GM19452 (cell line): ENCODE results near the gene ENOPH1.
"Not testable (repeated sequence)": the region's sequence is repeated elsewhere in the genome, so short reads cannot be mapped to it uniquely, and the experiment has no call there.

Experiments used
- ATAC-seq: cut with Tn5 transposase; IDR thresholded peaks from one replicate; pipeline ENCODE4 v1.9.1; 2021; ENCODE audit not compliant: unreplicated experiment

Gene ENOPH1

DNA sequence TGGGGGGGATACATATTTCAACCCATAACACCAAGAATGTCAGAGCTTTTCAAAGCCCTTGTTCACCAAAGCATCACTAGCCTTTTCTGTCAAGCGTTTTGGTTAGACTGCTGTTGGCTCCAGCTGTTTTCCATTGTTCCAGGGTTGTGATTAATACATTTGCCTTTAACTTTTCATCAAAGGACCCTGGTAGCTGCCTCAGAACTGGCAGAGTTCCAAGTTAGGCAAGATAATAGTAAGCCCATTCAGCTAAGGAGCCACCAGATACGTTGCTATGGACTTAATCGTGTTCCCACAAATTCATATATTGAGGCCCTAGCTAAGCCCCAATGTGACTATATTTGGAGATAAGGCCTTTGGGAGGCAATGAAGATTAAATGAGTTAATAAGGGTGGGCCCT is 37.1 kb downstream of the ENOPH1 start:
- ATAC-seq, result no peak

DNA sequence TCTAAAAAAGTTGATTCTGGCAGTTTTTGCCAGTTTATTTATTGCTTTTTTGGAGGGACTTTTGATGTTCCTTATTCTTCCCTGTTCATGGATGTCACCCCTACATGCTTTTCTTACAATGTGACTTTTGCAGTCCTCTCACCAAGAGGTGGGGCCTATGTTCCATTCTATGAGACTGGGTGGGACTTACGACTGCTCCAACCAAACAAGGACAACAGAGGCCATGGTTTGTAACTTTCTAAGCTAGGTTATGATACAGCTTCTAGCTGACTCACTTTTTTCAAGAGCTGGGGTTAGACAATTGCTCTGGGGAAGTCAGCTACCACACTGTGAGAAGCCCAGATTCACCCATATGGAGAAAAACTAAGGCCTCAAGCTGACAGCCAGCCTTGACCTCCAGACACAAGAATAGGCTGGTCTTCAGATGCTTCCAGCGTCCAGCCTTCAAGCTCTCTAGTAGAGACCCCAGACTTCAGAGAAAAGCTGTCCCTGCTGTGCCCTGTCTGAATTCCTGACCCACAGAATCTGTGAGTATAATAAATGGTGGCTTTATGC is 39.5 kb downstream of the ENOPH1 start:
- no peak for ATAC-seq

DNA sequence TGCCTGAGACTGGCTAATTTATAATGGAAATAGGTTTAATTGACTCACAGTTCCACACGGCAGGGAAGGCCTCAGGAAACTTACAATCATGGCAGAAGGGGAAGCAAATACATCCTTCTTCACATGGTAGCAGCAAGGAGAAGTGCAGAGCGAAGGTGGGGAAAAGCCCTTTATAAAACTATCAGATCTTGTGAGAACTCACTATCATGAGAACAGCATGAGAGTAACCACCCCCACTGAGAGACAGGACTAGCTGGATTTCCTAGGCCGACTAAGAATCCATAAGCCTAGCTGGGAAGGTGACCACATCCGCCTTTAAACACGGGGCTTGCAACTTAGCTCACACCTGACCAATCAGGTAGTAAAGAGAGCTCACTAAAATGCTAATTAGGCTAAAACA is 42.7 kb downstream of the ENOPH1 start:
- not testable (repeated sequence) for ATAC-seq

DNA sequence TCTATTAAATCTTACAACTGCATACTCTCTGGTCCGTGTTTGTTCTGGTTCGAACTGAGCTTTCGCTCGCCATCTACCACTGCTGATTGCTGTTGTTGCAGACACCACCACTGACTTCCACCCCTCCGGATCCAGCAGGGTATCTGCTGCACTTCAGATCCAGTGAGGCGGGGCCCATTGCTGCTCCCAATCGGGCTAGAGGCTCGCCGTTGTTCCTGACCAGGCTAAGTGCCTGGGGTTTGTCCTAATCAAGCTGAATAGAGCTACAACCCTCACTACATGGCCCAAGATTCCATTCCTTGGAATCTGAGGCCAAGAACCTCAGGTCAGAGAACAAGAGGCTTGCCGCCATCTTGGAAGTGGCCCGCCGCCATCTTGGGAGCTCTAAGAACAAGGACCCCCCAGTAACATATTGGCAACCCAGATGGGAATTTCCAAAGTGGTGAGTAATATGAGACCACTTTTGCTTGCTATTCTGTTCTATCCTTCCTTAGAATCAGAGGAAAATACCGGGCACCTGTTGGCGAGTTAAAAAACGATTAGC is 43.3 kb downstream of the ENOPH1 start:
- ATAC-seq, result no peak

DNA sequence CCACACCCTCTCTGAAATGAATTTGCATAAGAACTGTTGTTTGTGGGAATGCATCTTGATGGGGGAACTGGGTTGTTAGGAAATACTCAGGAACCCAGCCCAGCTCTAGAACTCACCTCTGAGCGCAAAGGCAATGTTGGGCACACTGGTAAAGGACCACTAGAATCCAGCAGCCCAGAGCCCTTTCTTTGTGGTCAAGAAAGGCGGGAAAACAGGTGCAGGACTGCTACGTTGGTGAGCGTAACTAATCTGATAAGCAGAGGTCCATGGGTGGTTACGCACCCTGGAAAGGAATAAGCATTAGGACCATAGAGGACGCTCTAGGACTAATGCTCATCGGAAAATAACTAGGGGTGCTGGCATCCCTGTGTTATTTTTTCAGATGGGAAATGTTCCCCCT is 45.5 kb downstream of the ENOPH1 start:
- ATAC-seq, result not testable (repeated sequence)

DNA sequence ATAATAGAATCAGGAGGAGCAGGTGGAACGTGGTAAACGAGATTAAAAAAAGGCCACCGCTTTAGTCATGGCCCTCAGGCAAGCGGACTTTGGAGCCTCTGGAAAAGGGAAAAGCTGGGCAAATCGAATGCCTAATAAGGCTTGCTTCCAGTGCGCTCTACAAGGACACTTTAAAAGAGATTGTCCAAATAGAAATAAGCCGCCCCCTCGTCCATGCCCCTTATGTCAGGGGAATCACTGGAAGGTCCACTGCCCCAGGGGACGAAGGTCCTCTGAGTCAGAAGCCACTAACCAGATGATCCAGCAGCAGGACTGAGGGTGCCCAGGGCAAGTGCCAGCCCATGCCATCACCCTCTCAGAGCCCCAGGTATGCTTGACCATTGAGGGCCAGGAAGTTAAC is 47.1 kb downstream of the ENOPH1 start:
- ATAC-seq, result not testable (repeated sequence)

DNA sequence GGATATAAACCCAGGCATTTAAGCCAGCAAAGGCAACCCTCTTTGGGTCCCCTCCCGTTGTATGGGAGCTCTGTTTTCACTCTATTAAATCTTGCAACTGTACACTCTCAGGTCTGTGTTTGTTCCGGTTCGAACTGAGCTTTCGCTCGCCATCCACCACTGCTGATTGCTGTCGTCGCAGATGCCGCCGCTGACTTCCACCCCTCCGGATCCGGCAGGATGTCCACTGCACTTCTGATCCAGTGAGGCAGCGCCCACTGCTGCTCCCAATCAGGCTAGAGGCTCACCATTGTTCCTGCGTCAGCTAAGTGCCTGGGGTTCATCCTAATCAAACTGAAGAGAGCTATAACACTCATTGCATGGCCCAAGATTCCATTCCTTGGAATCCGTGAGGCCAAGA is 49.2 kb downstream of the ENOPH1 start:
- ATAC-seq, result no peak

DNA sequence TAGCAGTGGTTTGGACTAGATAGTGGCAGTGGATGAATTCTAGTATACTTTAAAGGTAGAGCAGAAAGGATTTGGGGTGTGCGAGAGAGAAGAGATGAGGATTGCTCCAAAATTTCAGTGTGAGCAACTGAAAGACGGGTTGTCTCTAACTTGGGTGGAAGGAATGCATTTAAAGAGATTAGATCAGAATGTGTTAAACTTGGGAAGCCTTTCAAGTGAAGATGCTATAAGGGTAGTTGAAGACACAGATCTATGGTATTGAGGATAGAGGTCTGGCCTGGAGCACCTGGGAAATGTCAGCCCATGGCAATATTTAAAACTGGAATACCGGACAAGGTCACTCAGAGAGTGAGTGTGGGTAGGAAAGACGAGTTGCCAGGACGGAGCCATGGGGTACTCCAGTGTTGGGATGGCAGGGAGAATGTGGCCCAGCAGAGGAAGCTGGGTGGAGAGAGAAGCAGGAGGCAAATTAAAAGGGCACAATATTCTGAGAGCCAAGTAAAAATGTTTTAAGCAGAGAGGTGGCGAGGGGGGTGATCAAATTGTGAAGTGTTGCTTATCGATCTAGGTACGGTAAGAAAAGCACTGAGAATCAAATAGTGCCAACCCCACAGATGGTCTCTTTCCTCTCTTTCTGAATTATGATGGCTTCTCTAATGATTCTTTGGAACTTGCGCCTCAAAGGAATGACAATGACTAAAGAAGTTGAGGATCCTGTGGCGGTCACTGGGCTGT is 50.5 kb downstream of the ENOPH1 start:
- no peak for ATAC-seq

DNA sequence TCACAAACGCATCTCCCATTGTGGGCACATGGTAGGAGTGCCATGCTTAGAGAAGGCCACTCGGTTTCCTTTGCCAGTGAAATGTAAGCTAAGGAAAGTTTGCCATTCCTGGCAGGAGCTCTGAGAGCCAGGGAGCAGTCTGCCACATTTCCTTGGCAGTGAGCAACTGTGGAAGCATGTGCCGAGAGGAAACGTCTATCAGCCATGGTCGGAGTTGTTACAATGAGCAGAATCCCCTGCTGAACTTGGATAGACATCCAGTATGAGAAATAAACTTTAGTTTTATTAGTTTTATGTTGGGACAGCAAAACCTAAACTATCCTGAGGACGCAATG is 51.1 kb downstream of the ENOPH1 start:
- no peak for ATAC-seq

DNA sequence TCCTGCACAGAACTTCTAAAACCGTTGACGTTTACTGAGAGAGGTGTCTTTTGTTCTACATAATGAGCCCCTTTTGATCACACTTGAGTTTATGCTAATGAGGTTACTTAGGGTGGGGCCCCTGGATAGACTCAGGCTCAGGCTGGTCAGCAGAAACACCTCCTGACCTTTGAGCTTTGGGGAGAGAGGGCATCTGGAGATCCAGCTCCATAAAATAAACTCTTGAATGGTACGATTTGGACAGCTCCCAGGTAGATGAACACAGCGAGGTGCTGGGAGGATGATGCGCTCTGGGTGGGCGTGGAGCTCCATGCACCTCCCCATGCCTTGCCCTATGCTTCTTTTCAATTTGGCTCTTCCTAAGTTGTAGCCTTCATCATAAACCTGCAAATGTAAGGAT is 52.0 kb downstream of the ENOPH1 start:
- no peak for ATAC-seq

DNA sequence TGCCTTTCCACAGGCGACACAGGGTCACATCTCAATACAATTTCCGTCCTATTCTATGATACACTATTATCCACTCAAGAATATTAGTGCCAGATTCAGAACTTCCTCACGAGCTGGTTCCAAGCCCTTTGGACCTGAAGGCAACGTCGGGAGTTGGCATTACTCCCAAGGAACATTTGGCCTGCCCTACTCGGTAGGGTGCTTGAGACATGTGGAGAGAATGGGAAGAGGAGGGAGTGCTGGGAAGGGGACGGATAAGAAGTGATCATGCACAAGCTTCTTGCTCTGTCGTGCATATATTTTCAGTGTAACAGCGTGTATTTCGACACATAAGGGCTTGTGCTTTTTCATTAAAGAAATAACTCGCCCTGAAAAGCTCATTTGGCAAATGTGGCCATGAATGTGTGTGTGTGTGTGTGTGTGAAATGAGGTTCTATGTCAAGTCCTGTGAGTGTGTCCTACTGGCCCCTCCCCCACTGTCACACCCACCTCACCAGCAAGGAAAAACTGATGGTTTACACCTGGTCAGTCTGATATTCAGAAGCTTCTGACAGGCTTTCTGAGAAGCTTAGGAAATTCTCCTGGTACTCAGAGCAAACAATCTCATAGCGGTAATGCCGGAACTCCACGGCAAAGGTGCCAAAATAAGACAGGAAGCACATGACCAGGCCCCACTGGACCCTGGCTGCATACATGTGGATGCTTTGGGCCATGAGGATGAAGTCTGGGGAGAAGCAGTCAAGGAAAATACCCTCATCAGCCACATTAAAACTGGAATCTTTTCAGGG is 54.8 kb downstream of the ENOPH1 start:
- ATAC-seq, result no peak

DNA sequence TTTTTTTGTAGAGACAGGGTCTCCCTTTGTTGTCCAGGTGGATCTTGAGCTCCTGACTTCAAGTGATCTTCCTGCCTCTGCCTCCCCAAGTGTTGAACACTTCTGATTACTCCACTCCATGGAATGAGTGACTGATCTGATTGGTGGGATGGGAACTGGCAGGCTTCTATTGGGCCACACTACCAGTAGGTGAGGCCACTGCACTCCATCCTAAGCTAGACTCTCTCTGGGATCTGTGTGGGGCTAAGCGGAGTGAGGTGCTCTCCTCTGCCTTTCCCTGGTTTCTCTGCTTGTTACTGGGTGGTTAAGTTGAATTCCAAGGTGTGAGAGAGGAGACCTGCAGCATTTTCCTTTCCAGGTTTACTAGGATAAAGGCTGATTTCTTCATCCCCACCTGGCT is 58.7 kb downstream of the ENOPH1 start:
- ATAC-seq, result no peak

DNA sequence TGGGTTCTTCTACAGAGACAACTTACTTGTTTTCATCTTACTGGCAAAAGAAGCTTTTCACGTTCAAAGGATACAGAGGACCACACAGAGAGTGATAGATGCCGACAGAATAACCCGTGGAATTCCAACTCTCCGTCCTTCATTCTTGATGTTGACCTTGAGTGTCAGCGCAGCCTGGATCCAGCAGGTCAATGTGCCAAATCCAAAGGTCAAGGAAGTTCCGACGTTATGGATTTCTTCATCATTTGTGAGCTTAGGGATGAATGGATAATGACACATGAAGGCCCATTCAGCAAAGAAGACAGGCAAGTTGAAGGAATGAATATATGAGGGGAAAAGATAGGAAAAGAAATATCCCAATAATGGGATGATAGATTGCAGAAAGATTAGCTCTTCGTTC is 59.6 kb downstream of the ENOPH1 start:
- no peak for ATAC-seq

DNA sequence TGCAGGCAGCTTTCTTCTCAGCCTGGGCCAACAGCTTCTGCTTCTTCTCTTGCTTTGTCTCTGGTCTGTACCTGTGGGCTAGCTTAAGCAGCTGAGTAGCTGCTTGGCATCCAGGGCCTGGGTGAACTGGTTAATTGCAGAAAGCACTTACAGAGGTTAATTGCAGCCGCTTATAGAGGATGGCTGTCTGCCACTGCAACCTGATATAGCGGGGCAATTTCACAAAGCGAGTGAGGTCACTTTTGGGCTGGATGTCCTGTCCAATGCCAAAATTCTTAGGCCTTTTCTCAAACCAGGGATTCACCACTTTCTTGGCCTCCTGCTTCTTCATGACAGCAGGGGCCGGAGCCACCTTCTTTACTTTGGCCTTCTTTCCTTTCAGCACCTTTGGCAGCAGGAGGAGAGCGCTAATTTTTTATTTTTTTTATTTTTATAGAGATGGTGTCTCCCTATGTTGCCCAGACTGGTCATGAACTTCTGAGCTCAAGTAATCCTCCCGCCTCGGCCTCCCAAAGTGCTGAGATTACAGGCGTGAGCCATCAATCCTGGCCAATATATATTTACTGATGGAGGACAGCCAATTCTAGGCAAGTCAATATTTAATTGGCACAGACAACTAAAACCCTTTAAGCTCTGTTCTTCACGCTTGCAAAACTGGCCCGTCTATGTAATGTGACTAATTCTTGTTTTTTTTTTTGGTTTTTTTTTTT is 61.0 kb downstream of the ENOPH1 start:
- no peak for ATAC-seq

DNA sequence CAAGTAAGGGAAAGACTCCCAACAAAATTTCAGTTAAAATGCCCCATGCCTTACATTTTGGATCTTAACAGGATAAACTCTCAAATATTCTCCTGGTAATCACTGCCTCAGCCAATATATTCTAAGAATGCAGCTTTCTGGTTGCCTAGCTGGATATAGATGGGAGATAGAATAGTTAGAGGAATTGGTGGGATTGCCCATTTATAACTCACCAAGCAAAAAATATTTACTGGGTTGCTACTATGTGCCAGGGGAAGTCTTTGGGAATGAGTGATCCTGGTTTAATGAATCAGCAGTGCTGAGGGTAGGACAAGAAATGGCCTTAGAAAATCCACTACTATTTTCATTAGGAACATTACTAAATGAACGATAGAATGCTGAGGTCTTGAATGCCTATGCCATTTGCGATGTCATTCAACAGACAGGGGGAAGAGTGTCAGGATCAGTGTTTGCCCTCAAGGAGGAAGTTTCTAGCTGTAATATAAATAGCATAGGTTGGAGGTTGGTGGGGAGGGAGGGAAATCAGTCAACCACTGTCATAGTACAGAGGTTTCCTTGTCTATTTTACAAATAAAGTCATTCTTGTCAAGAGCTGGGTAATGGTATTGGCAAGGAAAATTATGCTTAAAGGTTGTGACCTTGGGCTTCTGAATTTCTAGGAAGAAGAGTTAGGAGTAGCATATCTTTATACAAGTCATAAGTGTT is 63.5 kb downstream of the ENOPH1 start:
- ATAC-seq, result no peak

DNA sequence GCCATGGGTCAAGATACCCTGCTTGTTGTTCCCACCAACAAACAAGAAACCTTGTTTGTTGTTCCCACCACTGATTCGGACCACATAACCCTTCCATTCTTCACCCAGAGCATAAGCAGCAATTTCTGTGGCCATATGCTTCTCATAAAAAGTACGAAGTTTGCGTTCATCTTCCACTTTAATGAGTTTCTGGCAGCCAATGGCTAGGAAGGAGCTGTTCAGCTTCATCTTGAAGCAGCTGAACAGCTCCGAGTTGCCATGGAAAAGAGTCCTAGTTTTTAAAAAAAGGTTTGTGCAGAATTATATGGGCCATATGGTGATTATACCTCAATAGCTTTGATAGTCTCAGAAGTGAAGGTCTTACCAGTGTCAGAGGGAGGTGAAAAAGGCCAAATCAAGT is 65.3 kb downstream of the ENOPH1 start:
- ATAC-seq, result no peak

DNA sequence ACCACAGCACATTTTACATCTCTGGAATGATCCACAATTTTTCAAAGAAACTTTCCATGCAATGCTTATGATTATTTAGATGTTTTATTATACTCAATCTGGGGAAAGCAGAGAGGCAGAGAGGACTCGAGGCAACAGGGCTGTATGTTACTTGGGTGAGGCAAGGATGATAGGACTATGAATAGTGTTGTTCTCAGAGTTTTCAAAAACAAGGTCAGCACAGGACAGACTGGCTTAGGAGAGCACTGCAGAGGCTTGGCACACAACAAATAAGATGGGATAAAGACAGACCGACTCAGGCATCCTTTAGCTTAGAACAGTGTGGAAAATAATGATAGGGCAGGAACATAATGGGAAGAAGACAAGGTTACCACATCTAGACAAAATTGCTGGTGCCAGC is 66.0 kb downstream of the ENOPH1 start:
- no peak for ATAC-seq

DNA sequence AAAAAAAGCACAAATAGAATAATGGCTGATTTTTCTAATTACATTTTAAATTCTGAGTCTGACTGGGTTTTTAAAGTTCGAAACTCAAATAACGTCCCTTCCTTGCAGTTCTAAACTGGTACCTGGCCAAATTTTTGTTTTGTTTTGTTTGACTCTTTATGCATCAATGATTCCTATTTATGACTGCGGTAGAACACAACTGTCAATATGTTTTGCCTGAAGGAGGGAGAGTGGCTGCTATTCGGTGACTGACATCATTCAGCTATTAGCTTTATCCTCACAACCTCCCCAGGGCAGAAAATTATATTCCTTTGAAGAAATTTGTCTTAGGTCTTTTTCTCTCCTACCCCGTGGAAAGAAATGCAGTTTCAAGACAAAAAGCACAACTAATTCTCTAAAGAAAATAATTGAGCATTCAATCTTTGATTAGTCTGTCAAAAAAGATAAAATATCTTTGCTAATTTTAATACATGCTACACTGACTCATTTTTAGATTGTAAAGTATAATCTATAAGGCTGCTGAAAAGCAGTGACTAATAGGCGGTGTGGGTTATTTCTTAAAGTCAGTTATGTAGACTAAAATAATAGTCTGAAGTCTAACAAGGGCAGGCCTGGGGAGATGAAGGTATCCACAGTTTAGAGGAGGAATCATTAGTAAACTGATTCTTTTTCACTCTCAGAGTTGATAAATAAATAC is 69.5 kb downstream of the ENOPH1 start:
- no peak for ATAC-seq

DNA sequence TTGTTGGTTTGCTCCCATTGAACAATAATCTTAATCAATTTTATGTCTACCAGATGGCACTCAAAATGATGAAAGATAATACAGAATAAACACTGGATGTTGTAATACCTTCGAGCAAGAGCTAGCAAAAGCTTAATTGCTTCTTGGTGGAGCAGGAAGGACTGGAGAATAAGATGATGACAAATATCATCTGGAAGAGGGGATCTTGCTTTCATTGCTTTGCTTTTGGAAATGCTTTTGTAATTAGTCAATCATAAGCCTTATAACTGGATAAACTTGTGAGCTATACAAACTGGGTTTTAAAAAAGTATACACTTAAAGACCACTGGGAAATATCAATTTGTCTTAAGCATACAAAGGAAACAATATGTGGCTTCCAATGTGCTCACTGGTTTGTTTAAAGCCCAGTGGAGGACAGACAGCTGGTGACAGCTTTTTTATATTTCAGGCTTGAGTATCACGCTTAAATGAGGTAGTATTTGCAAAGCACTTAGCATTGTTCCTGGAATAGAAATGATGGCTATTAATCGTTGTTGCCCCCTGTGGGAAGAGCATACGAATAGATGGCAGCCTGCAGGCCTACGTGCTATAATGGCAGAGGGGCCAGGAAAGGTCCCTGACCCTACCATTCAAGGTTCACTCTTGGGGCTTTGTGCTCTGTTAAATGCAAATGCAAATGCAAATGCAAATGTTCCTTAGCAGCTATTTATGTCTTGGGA is 70.2 kb downstream of the ENOPH1 start:
- ATAC-seq, result no peak

DNA sequence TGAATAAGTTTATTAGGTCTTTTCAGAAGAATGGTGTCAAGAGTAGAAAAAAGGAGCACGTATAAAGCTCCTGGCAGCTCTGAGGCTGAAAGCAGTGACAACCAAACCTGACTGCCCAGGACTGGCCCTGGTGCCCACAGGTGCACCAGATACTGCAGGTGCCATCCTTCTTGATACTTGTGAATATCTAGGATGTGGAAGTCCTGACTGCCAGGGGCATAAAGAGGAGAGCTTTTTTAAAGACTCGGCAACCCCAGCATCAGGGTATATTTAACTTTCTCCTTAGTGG is 70.7 kb downstream of the ENOPH1 start:
- no peak for ATAC-seq
